Loucy (cell line): ENCODE data around the gene SLC5A11.

Experiments
- CTCF ChIP-seq: fragments of 200-600 bp; sonication (generic); conservative IDR thresholded peaks from 2 replicates; pipeline ENCODE4 v1.5.1; 2014; ENCODE audit warnings: mild to moderate bottlenecking, antibody characterized with exemption, low read length
- EZH2phosphoT487 ChIP-seq: fragments of 200-600 bp; IDR thresholded peaks from 2 replicates; pipeline ENCODE4 v1.6.1; 2018; ENCODE audit warnings: antibody characterized with exemption, mild to moderate bottlenecking, moderate library complexity, borderline replicate concordance

GRCh38 chr16:24950275-24950674, 104.5 kb downstream of the SLC5A11 start:
- TF ChIP-seq EZH2phosphoT487 (no peak), CTCF (no peak)
